K562 (cell line): Measurements from ENCODE around the gene ASIC1. TPM values are rescaled to one million over a fixed set of nuclear protein-coding genes. Genes with fewer than 3 reads are reported as not detected.

Experiments used
- CEBPG ChIP-seq, 3 experiments: fragments of 200-800 bp in 1 of 3; sonication (Bioruptor generic) in 1 of 3; sonication (generic) in 1 of 3; formaldehyde crosslinking in 1 of 3; IDR thresholded peaks in 2 of 3; conservative IDR thresholded peaks in 1 of 3; 2 replicates each; pipeline versions ENCODE4 v1.6.1 to v1.8.0; 2016 to 2022; ENCODE audit warnings: missing compliant biosample characterization in 2 of 3, missing genetic modification characterization in 2 of 3, mild to moderate bottlenecking in 1 of 3, missing genetic modification reagents in 1 of 3
- E2F5 ChIP-seq: sonication (generic); formaldehyde crosslinking; IDR thresholded peaks from 2 replicates; pipeline ENCODE4 v1.8.0; 2022; ENCODE audit warnings: mild to moderate bottlenecking, missing genetic modification reagents
- ETS2 ChIP-seq: IDR thresholded peaks from 2 replicates; pipeline ENCODE4 v1.6.1; 2016; ENCODE audit warnings: borderline replicate concordance, missing genetic modification characterization, mild to moderate bottlenecking, moderate library complexity, missing compliant biosample characterization; ENCODE audit not compliant: poor library complexity, severe bottlenecking
- NKRF ChIP-seq: fragments of 450-650 bp; IDR thresholded peaks from 2 replicates; pipeline ENCODE4 v1.6.1; 2016; ENCODE audit warnings: borderline replicate concordance
- NONO ChIP-seq, 2 experiments: fragments of 200-400 bp in 1 of 2; fragments of 450-650 bp in 1 of 2; formaldehyde crosslinking in 1 of 2; IDR thresholded peaks; 2 replicates each; pipeline ENCODE4 v1.6.1; 2017; ENCODE audit warnings: low read depth in 2 of 2, mild to moderate bottlenecking in 2 of 2, moderate library complexity in 2 of 2, low read length in 1 of 2
- NR0B1 ChIP-seq: fragments of 450-650 bp; IDR thresholded peaks from one replicate; pipeline ENCODE4 v1.6.1; 2018; ENCODE audit warnings: mild to moderate bottlenecking, moderate library complexity; ENCODE audit not compliant: partially characterized antibody
- OTX1 ChIP-seq: fragments of 450-650 bp; formaldehyde crosslinking; IDR thresholded peaks from 2 replicates; pipeline ENCODE4 v1.4.0; 2022; ENCODE audit warnings: mild to moderate bottlenecking
- PATZ1 ChIP-seq: fragments of 250-450 bp; sonication (Bioruptor Pico); IDR thresholded peaks from 2 replicates; pipeline ENCODE4 v1.5.0; 2020; ENCODE audit warnings: mild to moderate bottlenecking, borderline replicate concordance
- RBM14 ChIP-seq: fragments of 200-400 bp; formaldehyde crosslinking; IDR thresholded peaks from 2 replicates; pipeline ENCODE4 v1.6.1; 2018; ENCODE audit warnings: low read depth, mild to moderate bottlenecking, low read length, moderate library complexity, borderline replicate concordance; ENCODE audit not compliant: insufficient read depth
- SMAD2 ChIP-seq: fragments of 150-350 bp; IDR thresholded peaks from 2 replicates; pipeline ENCODE4 v1.6.1; 2014; ENCODE audit warnings: low read depth, mild to moderate bottlenecking, low read length
- THRA ChIP-seq: fragments of 450-650 bp; IDR thresholded peaks from 2 replicates; pipeline ENCODE4 v1.6.1; 2017; ENCODE audit warnings: mild to moderate bottlenecking, moderate library complexity
- USF2 ChIP-seq: sonication (generic); formaldehyde crosslinking; IDR thresholded peaks from 2 replicates; pipeline ENCODE4 v1.5.0; 2020; ENCODE audit warnings: missing genetic modification reagents
- ZNF57 ChIP-seq: fragments of 450-650 bp; formaldehyde crosslinking; IDR thresholded peaks from 2 replicates; pipeline ENCODE4 v1.4.0; 2020; ENCODE audit warnings: mild to moderate bottlenecking, moderate library complexity
- ZNF655 ChIP-seq: fragments of 250-450 bp; sonication (Bioruptor Pico); IDR thresholded peaks from 2 replicates; pipeline ENCODE4 v1.5.0; 2021
- polyA plus RNA-seq, 8 experiments: library from polyadenylated mRNA; depleted of rRNA in 4 of 8; stranded (reverse) in 5 of 8; unstranded in 3 of 8; fragments of >200 nt; fragmentation: Nextera tagmentation in 2 of 8; fragmentation: Illumina TruSeq in 1 of 8; extraction: Ambion mirVana in 2 of 8; extraction: Trizol in 1 of 8; gene quantifications; 2 replicates each; pipeline versions ENCODE4 v1.2.1 to v1.2.3, GENCODE V29; 2011 to 2014; ENCODE audit warnings: inconsistent platforms in 1 of 8, missing spikeins in 1 of 8
- total RNA-seq, 7 experiments: library from RNA; depleted of rRNA in 6 of 7; stranded (reverse); fragments of >200 nt in 6 of 7; fragmentation: Illumina TruSeq in 2 of 7; extraction: Trizol in 2 of 7; gene quantifications; 2 replicates each; pipeline versions ENCODE4 v1.2.1 to v1.2.3, GENCODE V29; 2011 to 2021; ENCODE audit warnings: low replicate concordance in 1 of 7

Gene ASIC1
- total and polyA plus RNA-seq, 9 of the 15 experiments (the other 6 are each of a cell fraction or from before 2014, with no cell fraction given), result 0.01 to 1.7 (median 0.45) TPM

- TF ChIP-seq PATZ1 (CRISPR knock-in tag) (no peak), NKRF (peak; percentile 97), THRA (no peak), NONO (IDR thresholded peaks at IDR 0.05; ENCODE audit: low read depth in 2 of 2, low read length in 1 of 2) (no peak), CEBPG (CRISPR knock-in tag; IDR thresholded peaks at IDR 0.05) (peak; percentile 59; the same call in 1 of the 2 replicates), CEBPG (tag; conservative IDR thresholded peaks at IDR 0.05 in 1 of 2, IDR thresholded peaks at IDR 0.05 in 1 of 2) (no peak), NR0B1 (no peak), E2F5 (CRISPR knock-in tag) (peak; percentile 60; the same call in 1 of the 2 replicates), SMAD2 (no peak), ZNF655 (CRISPR knock-in tag) (no peak), ZNF57 (CRISPR knock-in tag) (no peak), RBM14 (no peak), USF2 (CRISPR knock-in tag) (peak; percentile 90), OTX1 (CRISPR knock-in tag) (no peak), ETS2 (tag) (no peak)
Measured at GRCh38 chr12:50111693-50112455, 54.5 kb downstream of the ASIC1 start, which contains the start of gene COX14 (continued).
